Neuronal stem cell (in vitro differentiated cells): Measurements from ENCODE around the gene BAIAP3.

ENCODE experiments used
- DNase-seq: peaks from one replicate; pipeline ENCODE4 v3.0.0-alpha.2; 2013; ENCODE audit warnings: low spot score
- H2AFZ ChIP-seq: one replicate; pipeline ENCODE4 v1.6.1; 2013; ENCODE audit warnings: mild to moderate bottlenecking, low read length, inconsistent platforms
- H2AK5ac ChIP-seq: 2 replicates; pipeline ENCODE4 v1.6.1; 2013; ENCODE audit warnings: low read depth, mild to moderate bottlenecking, inconsistent platforms, low read length, moderate library complexity, mixed read lengths
- H2BK120ac ChIP-seq: 2 replicates; pipeline ENCODE4 v1.6.1; 2013; ENCODE audit warnings: low read depth, mild to moderate bottlenecking, inconsistent platforms, low read length, moderate library complexity, mixed read lengths
- H2BK12ac ChIP-seq: one replicate; pipeline ENCODE4 v1.6.1; 2013; ENCODE audit warnings: low read length, inconsistent platforms
- H2BK15ac ChIP-seq: 2 replicates; pipeline ENCODE4 v1.6.1; 2013; ENCODE audit warnings: mild to moderate bottlenecking, low read length, inconsistent platforms, mixed read lengths
- H2BK5ac ChIP-seq: one replicate; pipeline ENCODE4 v1.6.1; 2013; ENCODE audit warnings: inconsistent platforms, mild to moderate bottlenecking, low read length, moderate library complexity
- H3K14ac ChIP-seq: one replicate; pipeline ENCODE4 v1.6.1; 2013; ENCODE audit warnings: low read length, inconsistent platforms
- H3K18ac ChIP-seq: 2 replicates; pipeline ENCODE4 v1.6.1; 2013; ENCODE audit warnings: low read length, inconsistent platforms
- H3K23ac ChIP-seq: 2 replicates; pipeline ENCODE4 v1.6.1; 2013; ENCODE audit warnings: low read depth, mild to moderate bottlenecking, mixed read lengths, low read length, inconsistent platforms; ENCODE audit not compliant: poor library complexity
- H3K27ac ChIP-seq: replicated peaks from 3 replicates; pipeline ENCODE4 v1.5.1; 2013; ENCODE audit warnings: low read length, inconsistent platforms
- H3K27me3 ChIP-seq, 3 experiments: 2 replicates each; pipeline ENCODE4 v1.6.1; 2013; ENCODE audit warnings: low read length in 3 of 3, mild to moderate bottlenecking in 2 of 3, inconsistent platforms in 1 of 3, low read depth in 1 of 3, mixed read lengths in 1 of 3, moderate library complexity in 1 of 3; ENCODE audit not compliant: control insufficient read depth in 3 of 3, insufficient read depth in 3 of 3
- H3K36me3 ChIP-seq, 2 donors: replicated peaks in 1 of 2; 2 replicates each; pipeline ENCODE4 v1.6.1; 2013; ENCODE audit warnings: low read length in 2 of 2; ENCODE audit not compliant: control insufficient read depth in 2 of 2, insufficient read depth in 2 of 2
- H3K4ac ChIP-seq: 2 replicates; pipeline ENCODE4 v1.6.1; 2013; ENCODE audit warnings: inconsistent platforms, mild to moderate bottlenecking, low read length, moderate library complexity
- H3K4me1 ChIP-seq, 2 donors: 1 replicate in 1 of 2; 2 replicates in 1 of 2; pipeline ENCODE4 v1.6.1; 2013; ENCODE audit warnings: low read length in 2 of 2, low read depth in 1 of 2; ENCODE audit not compliant: control insufficient read depth in 2 of 2, insufficient read depth in 1 of 2
- H3K4me2 ChIP-seq: one replicate; pipeline ENCODE4 v1.6.1; 2013; ENCODE audit warnings: mild to moderate bottlenecking, low read length, inconsistent platforms; ENCODE audit not compliant: insufficient read depth, poor library complexity, severe bottlenecking
- H3K4me3 ChIP-seq, 2 donors: 2 replicates each; pipeline ENCODE4 v1.5.1; 2013; ENCODE audit warnings: low read length in 2 of 2, mild to moderate bottlenecking in 2 of 2, inconsistent platforms in 1 of 2, moderate library complexity in 1 of 2
- H3K79me1 ChIP-seq: one replicate; pipeline ENCODE4 v1.6.1; 2013; ENCODE audit warnings: low read depth, mild to moderate bottlenecking, inconsistent platforms, low read length, moderate library complexity
- H3K9ac ChIP-seq: one replicate; pipeline ENCODE4 v1.6.1; 2013; ENCODE audit warnings: mild to moderate bottlenecking, low read depth, low read length, inconsistent platforms; ENCODE audit not compliant: poor library complexity
- H3K9me3 ChIP-seq, 2 donors: replicated peaks in 1 of 2; 2 replicates each; pipeline versions ENCODE3 to v1.6.1; 2013; ENCODE audit warnings: low read length in 2 of 2, mild to moderate bottlenecking in 2 of 2, inconsistent platforms in 1 of 2, low read depth in 1 of 2, mixed read lengths in 1 of 2, moderate library complexity in 1 of 2; ENCODE audit not compliant: control insufficient read depth in 2 of 2, insufficient read depth in 1 of 2
- H4K8ac ChIP-seq: one replicate; pipeline ENCODE4 v1.6.1; 2013; ENCODE audit warnings: low read depth, mild to moderate bottlenecking, inconsistent platforms, low read length, moderate library complexity
- H4K91ac ChIP-seq: one replicate; pipeline ENCODE4 v1.6.1; 2013; ENCODE audit warnings: low read length, low read depth, mild to moderate bottlenecking, inconsistent platforms; ENCODE audit not compliant: poor library complexity
- WGBS, 2 donors: extraction: QIAGEN DNeasy Blood & Tissue Kit; methylation state at CpG; one replicate each; pipeline ENCODE4 v1.1.7; 2013; ENCODE audit warnings: missing lambda C conversion rate in 2 of 2, mixed read lengths in 1 of 2; ENCODE audit not compliant: insufficient read length in 2 of 2, insufficient replicate concordance in 1 of 2; ENCODE audit errors: extremely low coverage in 2 of 2; 5-methylcytosine and 5-hydroxymethylcytosine counted together

BAIAP3 gene

DNA sequence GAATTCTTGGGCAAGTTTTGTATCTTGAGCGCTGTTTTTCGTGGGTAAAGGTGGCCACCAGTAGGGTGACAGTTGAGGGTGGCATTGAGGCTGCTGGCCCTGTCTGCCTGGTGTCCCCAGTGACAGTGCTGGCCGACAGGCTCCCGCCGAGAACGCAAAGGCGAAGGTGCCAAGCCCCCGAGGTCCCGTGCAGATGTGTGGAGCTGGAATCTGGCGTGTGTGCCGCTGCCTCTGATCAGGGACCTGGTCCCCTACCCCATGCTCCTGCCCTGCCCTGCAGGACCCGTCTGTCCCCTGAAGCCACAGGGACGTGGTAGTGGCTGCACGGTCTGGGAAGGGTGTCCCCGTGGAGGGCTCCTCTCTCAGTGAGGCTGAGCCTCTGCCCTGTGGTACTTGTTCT, 20.5 kb upstream of the BAIAP3 start:
- Histone ChIP-seq H3K79me1 (peaks cover 35% of the 10 kb centered on the region), H3K14ac (no peak overlapping the region), H3K4me3 (peak overlapping the region in 1 of 2 donors; percentile 49), H3K4me2 (no peak overlapping the region), H2BK5ac (no peak overlapping the region), H2BK15ac (no peak overlapping the region), H4K8ac (peak overlapping the region; percentile 82), H2AFZ (no peak overlapping the region), H3K23ac (peak overlapping the region; percentile 17), H2BK12ac (no peak overlapping the region), H3K9ac (peak overlapping the region; percentile 81), H3K36me3 (peaks cover 50 to 76% of the 10 kb centered on the region in 2 donors), H4K91ac (no peak overlapping the region), H2BK120ac (no peak overlapping the region), H2AK5ac (no peak overlapping the region), H3K27me3 (no peaks in the 10 kb centered on the region), H3K4ac (no peak overlapping the region), H3K9me3 (no peaks in the 10 kb centered on the region), H3K18ac (no peak overlapping the region), H3K4me1 (peaks cover 12 to 13% of the 10 kb centered on the region in 2 donors), H3K27ac (no peak overlapping the region)
- no peak for DNase-seq
- WGBS, 2 donors = no CpG with 5 or more reads among the region's 15 CpGs

DNA sequence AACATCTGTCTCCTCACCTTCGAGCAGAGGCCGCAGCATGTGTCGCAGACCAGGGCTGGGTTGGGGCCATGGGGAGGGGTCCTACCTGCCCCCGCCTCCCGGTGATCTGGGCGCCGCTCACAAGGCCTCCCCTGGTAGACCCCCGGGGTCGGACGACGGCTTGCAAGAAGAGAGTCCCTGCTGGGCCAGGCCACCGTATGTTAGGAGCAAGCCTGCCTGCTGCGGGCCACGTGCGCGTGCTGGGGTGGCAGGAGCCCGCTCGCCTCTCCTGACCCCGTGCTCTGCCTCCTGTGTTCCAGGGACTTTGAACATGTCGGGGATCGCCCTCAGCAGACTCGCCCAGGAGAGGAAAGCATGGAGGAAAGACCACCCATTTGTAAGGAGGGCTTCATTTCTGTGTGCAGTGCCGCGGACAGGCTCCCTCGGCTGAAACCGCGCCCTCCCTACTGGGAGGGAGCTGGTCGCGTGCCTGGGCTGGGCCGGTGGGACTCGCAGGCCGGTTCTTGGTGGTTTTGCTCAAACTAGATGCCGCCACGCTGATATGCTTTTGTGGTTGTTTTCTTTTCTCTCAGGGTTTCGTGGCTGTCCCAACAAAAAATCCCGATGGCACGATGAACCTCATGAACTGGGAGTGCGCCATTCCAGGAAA, 19.6 kb upstream of the BAIAP3 start:
- Histone ChIP-seq H3K4me1 (peaks cover 11 to 13% of the 10 kb centered on the region in 2 donors), H2BK12ac (peak overlapping the region; percentile 10), H3K27me3 (no peaks in the 10 kb centered on the region), H2BK120ac (no peak overlapping the region), H3K4me3 (no peak overlapping the region), H3K4me2 (no peak overlapping the region), H2BK5ac (no peak overlapping the region), H3K27ac (no peak overlapping the region), H3K4ac (no peak overlapping the region), H2AK5ac (peak overlapping the region; percentile 46), H4K8ac (no peak overlapping the region), H3K79me1 (peaks cover 39% of the 10 kb centered on the region), H3K9ac (no peak overlapping the region), H4K91ac (no peak overlapping the region), H3K36me3 (peaks cover 60 to 85% of the 10 kb centered on the region in 2 donors), H2AFZ (no peak overlapping the region), H3K14ac (no peak overlapping the region), H3K18ac (no peak overlapping the region), H3K9me3 (no peaks in the 10 kb centered on the region), H2BK15ac (no peak overlapping the region), H3K23ac (peak overlapping the region; percentile 55)
- no CpG with 5 or more reads among the region's 38 CpGs for WGBS, 2 donors
- DNase-seq = no peak

DNA sequence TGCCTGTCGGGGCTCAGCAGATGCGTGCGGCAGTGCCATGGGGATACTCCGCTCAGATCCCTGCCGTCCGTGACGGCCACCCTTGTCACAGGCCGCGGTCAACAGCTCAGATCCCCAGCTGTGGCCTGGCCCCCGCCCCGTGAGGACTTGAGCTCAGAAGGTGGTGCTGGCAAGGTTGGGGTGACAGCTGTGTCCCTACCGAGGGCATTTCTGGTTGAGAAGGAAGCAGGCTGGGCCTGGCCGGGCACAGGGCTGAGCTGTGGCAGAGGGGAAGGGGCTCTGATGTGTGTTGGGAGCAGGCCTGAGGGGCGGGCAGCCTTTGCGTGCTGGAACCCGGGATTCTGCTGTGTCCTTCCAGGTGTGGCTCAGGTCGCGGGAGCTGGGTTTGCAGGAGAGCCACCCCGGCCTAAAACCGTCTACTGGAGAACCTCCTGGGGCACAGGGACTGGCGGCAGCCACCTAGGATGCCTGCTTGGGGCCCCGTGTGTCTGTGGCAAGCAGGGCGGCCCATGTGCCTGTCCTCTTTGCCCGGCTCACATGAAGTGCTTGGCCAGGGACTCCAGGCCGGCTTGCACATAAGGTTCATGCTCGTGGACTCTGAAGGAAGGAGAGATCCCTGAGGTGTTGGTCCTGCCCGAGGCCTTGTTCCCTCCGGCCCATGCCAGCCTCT, 18.9 kb upstream of the BAIAP3 start:
- DNase-seq = no peak
- Histone ChIP-seq H2BK5ac (peak overlapping the region; percentile 24), H4K8ac (peak overlapping the region; percentile 96), H2AFZ (no peak overlapping the region), H3K14ac (peak overlapping the region; percentile 21), H3K4ac (no peak overlapping the region), H3K23ac (peak overlapping the region; percentile 55), H2BK120ac (no peak overlapping the region), H2AK5ac (no peak overlapping the region), H2BK15ac (no peak overlapping the region), H4K91ac (no peak overlapping the region), H3K27ac (no peak overlapping the region), H3K9ac (no peak overlapping the region), H3K79me1 (peaks cover 45% of the 10 kb centered on the region), H3K9me3 (peaks cover 0 to 2% of the 10 kb centered on the region in 2 donors), H3K4me3 (no peak overlapping the region), H2BK12ac (no peak overlapping the region), H3K36me3 (peaks cover 67 to 92% of the 10 kb centered on the region in 2 donors), H3K4me1 (peaks cover 11 to 13% of the 10 kb centered on the region in 2 donors), H3K4me2 (no peak overlapping the region), H3K18ac (no peak overlapping the region), H3K27me3 (no peaks in the 10 kb centered on the region)
- WGBS, 2 donors = no CpG with 5 or more reads among the region's 28 CpGs
